ENCODE data around the gene INTS7. TPM values are rescaled to one million over a fixed set of nuclear protein-coding genes. Genes with fewer than 3 reads are reported as not detected.

The INTS7 gene
- polyA plus RNA-seq, 3 donors, result 6.1 to 10.7 (median 7.6) TPM

DNA sequence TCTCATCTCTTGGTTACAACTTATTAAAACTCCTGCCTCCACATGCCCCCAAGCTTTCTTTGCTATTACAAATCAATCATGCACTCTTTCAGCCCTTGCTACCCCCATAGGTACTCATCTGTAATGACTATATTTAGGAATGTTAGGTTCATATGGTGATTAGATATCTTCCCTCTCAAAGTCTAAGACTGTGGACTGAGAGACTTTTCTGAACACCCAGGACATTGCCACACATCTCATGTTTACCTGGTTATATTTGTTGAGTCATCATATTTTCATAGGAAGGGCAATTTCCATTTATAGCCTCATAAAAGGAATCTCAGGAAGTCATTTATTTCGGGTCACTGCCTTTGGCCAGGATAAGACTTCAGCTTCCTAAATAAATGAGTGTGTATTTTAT, 123.3 kb downstream of the INTS7 start:
- Mint-ChIP-seq H3K27ac (peak overlapping the region in 1 of 7 donors; percentile 65), H3K36me3 (no peaks in the 10 kb centered on the region), H3K9me3 (peaks cover 0 to 2% (median 0%) of the 10 kb centered on the region in 7 donors), H3K4me1 (peaks cover 49% of the 10 kb centered on the region), H3K4me3 (no peak overlapping the region), H3K27me3 (ENCODE audit: low read depth in 3 of 3) (peaks cover 1 to 6% (median 3%) of the 10 kb centered on the region in 3 donors)
- Histone ChIP-seq H3K36me3 (replicated peaks in 1 of 2; ENCODE audit: control insufficient read depth in 1 of 2, insufficient read depth in 2 of 2, low read length in 2 of 2) (no peaks in the 10 kb centered on the region), H3K4me2 (replicated peaks; ENCODE audit: extremely low read depth, low read length, poor library complexity, severe bottlenecking) (no peak overlapping the region), H3K4me3 (replicated peaks in 1 of 3; ENCODE audit: low read depth in 2 of 3, low read length in 3 of 3) (no peak overlapping the region), H3K79me2 (ENCODE audit: insufficient read depth, low read length) (no peaks in the 10 kb centered on the region), H3K9me3 (replicated peaks in 1 of 2; ENCODE audit: control insufficient read depth in 1 of 2, insufficient read depth in 1 of 2, low read length in 2 of 2) (no peaks in the 10 kb centered on the region), H3K27me3 (ENCODE audit: control insufficient read depth in 2 of 2, insufficient read depth in 2 of 2, low read length in 2 of 2) (no peaks in the 10 kb centered on the region), H4K20me1 (ENCODE audit: insufficient read depth, low read length) (no peaks in the 10 kb centered on the region), H3K9ac (ENCODE audit: insufficient read depth, low read length, poor library complexity, severe bottlenecking) (no peak overlapping the region), H3K27ac (ENCODE audit: low read depth in 1 of 2, low read length in 2 of 2) (no peak overlapping the region), H2AFZ (ENCODE audit: insufficient read depth, low read depth, low read length, poor library complexity, severe bottlenecking) (no peak overlapping the region), H3K4me1 (ENCODE audit: control insufficient read depth in 1 of 2, insufficient read depth in 2 of 2, low read length in 2 of 2) (peaks cover 42 to 46% of the 10 kb centered on the region in 2 donors)
- no peak for DNase-seq
- intact Hi-C loops (cut with micrococcal nuclease), result no loop called here
- no CpG with 5 or more reads among the region's 1 CpG for WGBS (ENCODE audit: insufficient coverage)
- TF ChIP-seq, protein P1, sequence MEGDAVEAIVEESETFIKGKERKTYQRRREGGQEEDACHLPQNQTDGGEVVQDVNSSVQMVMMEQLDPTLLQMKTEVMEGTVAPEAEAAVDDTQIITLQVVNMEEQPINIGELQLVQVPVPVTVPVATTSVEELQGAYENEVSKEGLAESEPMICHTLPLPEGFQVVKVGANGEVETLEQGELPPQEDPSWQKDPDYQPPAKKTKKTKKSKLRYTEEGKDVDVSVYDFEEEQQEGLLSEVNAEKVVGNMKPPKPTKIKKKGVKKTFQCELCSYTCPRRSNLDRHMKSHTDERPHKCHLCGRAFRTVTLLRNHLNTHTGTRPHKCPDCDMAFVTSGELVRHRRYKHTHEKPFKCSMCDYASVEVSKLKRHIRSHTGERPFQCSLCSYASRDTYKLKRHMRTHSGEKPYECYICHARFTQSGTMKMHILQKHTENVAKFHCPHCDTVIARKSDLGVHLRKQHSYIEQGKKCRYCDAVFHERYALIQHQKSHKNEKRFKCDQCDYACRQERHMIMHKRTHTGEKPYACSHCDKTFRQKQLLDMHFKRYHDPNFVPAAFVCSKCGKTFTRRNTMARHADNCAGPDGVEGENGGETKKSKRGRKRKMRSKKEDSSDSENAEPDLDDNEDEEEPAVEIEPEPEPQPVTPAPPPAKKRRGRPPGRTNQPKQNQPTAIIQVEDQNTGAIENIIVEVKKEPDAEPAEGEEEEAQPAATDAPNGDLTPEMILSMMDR (IDR thresholded peaks at IDR 0.05), result no peak

DNA sequence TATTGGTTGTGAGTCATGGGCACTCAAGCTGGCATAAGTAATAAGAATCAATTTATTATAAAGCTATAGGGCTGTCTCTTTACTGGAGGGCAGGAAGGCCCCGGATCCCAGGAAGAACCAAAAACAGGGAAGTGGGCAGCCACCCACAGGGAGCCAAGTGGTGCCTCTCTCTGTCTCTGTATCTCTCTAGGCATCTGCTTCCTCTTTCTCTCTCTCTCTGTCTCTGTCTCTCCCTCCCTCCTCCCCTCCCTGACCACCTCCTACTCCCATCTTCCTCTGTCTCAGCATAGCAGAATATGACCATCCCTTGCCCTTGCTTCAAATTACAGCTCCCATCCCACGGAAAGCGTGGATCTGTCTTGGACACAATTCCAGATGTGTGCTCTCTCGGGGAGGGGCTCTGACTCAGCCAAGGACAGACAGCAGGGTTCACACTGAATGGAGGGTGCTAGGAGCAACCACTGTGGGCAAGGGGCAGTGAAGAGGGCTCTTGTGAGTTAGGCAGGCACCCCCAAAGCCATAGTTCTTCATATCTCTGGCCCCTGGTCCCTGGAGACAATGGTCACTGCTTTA, 124.4 kb downstream of the INTS7 start:
- WGBS (ENCODE audit: insufficient coverage), result 82% methylated on average over 3 of the region's 4 CpGs
- peak overlapping the region; percentile 43 for H2AFZ ChIP-seq (ENCODE audit: insufficient read depth, low read depth, low read length, poor library complexity, severe bottlenecking)
- TF ChIP-seq, protein P1 (IDR thresholded peaks at IDR 0.05), result no peak

More for the DNA sequence above, 124.4 kb downstream of the INTS7 start:
- Histone ChIP-seq H3K9me3 (replicated peaks in 1 of 2; ENCODE audit: control insufficient read depth in 1 of 2, insufficient read depth in 1 of 2, low read length in 2 of 2) (no peaks in the 10 kb centered on the region), H3K36me3 (replicated peaks in 1 of 2; ENCODE audit: control insufficient read depth in 1 of 2, insufficient read depth in 2 of 2, low read length in 2 of 2) (no peaks in the 10 kb centered on the region), H3K4me2 (replicated peaks; ENCODE audit: extremely low read depth, low read length, poor library complexity, severe bottlenecking) (peak overlapping the region; percentile 26), H4K20me1 (ENCODE audit: insufficient read depth, low read length) (no peaks in the 10 kb centered on the region), H3K27ac (ENCODE audit: low read depth in 1 of 2, low read length in 2 of 2) (no peak overlapping the region), H3K27me3 (ENCODE audit: control insufficient read depth in 2 of 2, insufficient read depth in 2 of 2, low read length in 2 of 2) (no peaks in the 10 kb centered on the region), H3K4me3 (replicated peaks in 1 of 3; ENCODE audit: low read depth in 2 of 3, low read length in 3 of 3) (no peak overlapping the region), H3K79me2 (ENCODE audit: insufficient read depth, low read length) (no peaks in the 10 kb centered on the region), H3K4me1 (ENCODE audit: control insufficient read depth in 1 of 2, insufficient read depth in 2 of 2, low read length in 2 of 2) (peaks cover 37 to 41% of the 10 kb centered on the region in 2 donors), H3K9ac (ENCODE audit: insufficient read depth, low read length, poor library complexity, severe bottlenecking) (no peak overlapping the region)
- peak in 2 of 3 donors; percentile 26 to 37 for DNase-seq
- Mint-ChIP-seq H3K4me3 (no peak overlapping the region), H3K9me3 (peaks cover 0 to 4% (median 0%) of the 10 kb centered on the region in 7 donors), H3K27ac (peak overlapping the region in 3 of 7 donors; percentile 64 to 69 (median 66)), H3K36me3 (no peaks in the 10 kb centered on the region), H3K4me1 (peaks cover 42% of the 10 kb centered on the region), H3K27me3 (ENCODE audit: low read depth in 3 of 3) (peaks cover 0 to 6% (median 1%) of the 10 kb centered on the region in 3 donors)
- intact Hi-C loops (cut with micrococcal nuclease), result no loop called here

Measured in CD14-positive monocyte (primary cell).